ENCODE measurements around the gene DLGAP3.

The DLGAP3 gene

GRCh38 chr1:34928066-34928696 lies 1.3 kb downstream of the DLGAP3 start:
- DNase-seq (ENCODE audit: low spot score) = no peak

GRCh38 chr1:34927316-34927715 lies 2.1 kb downstream of the DLGAP3 start:
- no peak for DNase-seq (ENCODE audit: low spot score)

GRCh38 chr1:34926894-34927293 lies 2.6 kb downstream of the DLGAP3 start:
- no peak for DNase-seq (ENCODE audit: low spot score)

GRCh38 chr1:34926156-34926555 lies 3.3 kb downstream of the DLGAP3 start:
- no peak for DNase-seq (ENCODE audit: low spot score)

- DNase-seq (ENCODE audit: low spot score) = no peak
These were observed 3.7 kb downstream of the DLGAP3 start for GRCh38 chr1:34925730-34926129.

GRCh38 chr1:34924759-34925555 lies 4.5 kb downstream of the DLGAP3 start:
- peak; percentile 89 for DNase-seq (ENCODE audit: low spot score)

GRCh38 chr1:34923490-34923889 lies 6.0 kb downstream of the DLGAP3 start:
- no peak for DNase-seq (ENCODE audit: low spot score)

GRCh38 chr1:34918977-34919561 lies 10.4 kb downstream of the DLGAP3 start:
- DNase-seq (ENCODE audit: low spot score) = no peak

- no peak for DNase-seq (ENCODE audit: low spot score)
These were observed 11.0 kb downstream of the DLGAP3 start for GRCh38 chr1:34918386-34918976.

- no peak for DNase-seq (ENCODE audit: low spot score)
These were observed 12.4 kb downstream of the DLGAP3 start for GRCh38 chr1:34917017-34917416.

- no peak for DNase-seq (ENCODE audit: low spot score)
These were observed 13.3 kb downstream of the DLGAP3 start for GRCh38 chr1:34916104-34916503.

GRCh38 chr1:34915521-34915920 lies 13.9 kb downstream of the DLGAP3 start:
- DNase-seq (ENCODE audit: low spot score) = no peak

GRCh38 chr1:34914958-34915357 lies 14.5 kb downstream of the DLGAP3 start:
- DNase-seq (ENCODE audit: low spot score) = no peak

GRCh38 chr1:34911465-34911864 lies 18.0 kb downstream of the DLGAP3 start:
- DNase-seq (ENCODE audit: low spot score) = no peak

GRCh38 chr1:34910425-34910824 lies 19.0 kb downstream of the DLGAP3 start:
- no peak for DNase-seq (ENCODE audit: low spot score)

- no peak for DNase-seq (ENCODE audit: low spot score)
These were observed 21.1 kb downstream of the DLGAP3 start for GRCh38 chr1:34908369-34908768.

GRCh38 chr1:34907487-34908090 lies 21.9 kb downstream of the DLGAP3 start:
- no peak for DNase-seq (ENCODE audit: low spot score)

GRCh38 chr1:34906756-34907155 lies 22.7 kb downstream of the DLGAP3 start:
- DNase-seq (ENCODE audit: low spot score) = no peak

GRCh38 chr1:34906222-34906621 lies 23.2 kb downstream of the DLGAP3 start:
- DNase-seq (ENCODE audit: low spot score) = no peak

GRCh38 chr1:34905098-34905459 lies 24.4 kb downstream of the DLGAP3 start:
- DNase-seq (ENCODE audit: low spot score) = no peak

- DNase-seq (ENCODE audit: low spot score) = no peak
These were observed 25.0 kb downstream of the DLGAP3 start for GRCh38 chr1:34904236-34905097.

- DNase-seq (ENCODE audit: low spot score) = no peak
These were observed 27.5 kb downstream of the DLGAP3 start for GRCh38 chr1:34901919-34902318.
